Fibroblast of pulmonary artery (primary cell): Measurements from ENCODE around the gene LMO2.
"Not testable (repeated sequence)": the region's sequence is repeated elsewhere in the genome, so short reads cannot be mapped to it uniquely, and the experiment has no call there.

ENCODE experiments used
- DNase-seq: peaks from one replicate; pipeline ENCODE4 v3.0.0-alpha.2; 2010; ENCODE audit warnings: low read depth
- H3K4me3 ChIP-seq: replicated peaks from 2 replicates; pipeline ENCODE4 v1.5.1; 2011; ENCODE audit warnings: low read depth, mild to moderate bottlenecking, control low read depth, low read length, moderate library complexity
- CTCF ChIP-seq: IDR thresholded peaks from 2 replicates; pipeline ENCODE4 v1.5.1; 2011; ENCODE audit warnings: mild to moderate bottlenecking, control low read depth, low read length, inconsistent platforms; ENCODE audit errors: missing control alignments

Gene LMO2

GRCh38 chr11:33924341-33924740, 32.5 kb upstream of the LMO2 start:
- DNase-seq: no peak
- no peak overlapping the region for H3K4me3 ChIP-seq
- no peak for TF ChIP-seq CTCF

GRCh38 chr11:33923626-33924025, 31.8 kb upstream of the LMO2 start:
- no peak overlapping the region for H3K4me3 ChIP-seq
- TF ChIP-seq CTCF: no peak
- no peak for DNase-seq

- no peak for TF ChIP-seq CTCF
- H3K4me3 ChIP-seq: no peak overlapping the region
- no peak for DNase-seq
These were observed 29.1 kb upstream of the LMO2 start for GRCh38 chr11:33920838-33921613.

GRCh38 chr11:33919645-33920044, 27.8 kb upstream of the LMO2 start:
- DNase-seq: no peak
- no peak overlapping the region for H3K4me3 ChIP-seq
- TF ChIP-seq CTCF: no peak

- DNase-seq, H3K4me3 ChIP-seq: not testable (repeated sequence)
These were observed 25.5 kb upstream of the LMO2 start for GRCh38 chr11:33917402-33917801.

- TF ChIP-seq CTCF: no peak
- no peak for DNase-seq
- H3K4me3 ChIP-seq: no peak overlapping the region
These were observed 24.9 kb upstream of the LMO2 start for GRCh38 chr11:33916736-33917135.

GRCh38 chr11:33915526-33915925, 23.6 kb upstream of the LMO2 start:
- no peak for TF ChIP-seq CTCF
- no peak for DNase-seq

More at GRCh38 chr11:33915526-33915925, 23.6 kb upstream of the LMO2 start:
- H3K4me3 ChIP-seq: no peak overlapping the region
